HG02943 (cell line): ENCODE results near the gene MYO1G.

Source experiments
- ATAC-seq: cut with Tn5 transposase; IDR thresholded peaks from one replicate; pipeline ENCODE4 v1.9.1; 2021; ENCODE audit warnings: mild to moderate bottlenecking, low read depth, moderate library complexity; ENCODE audit not compliant: unreplicated experiment

The MYO1G gene

DNA sequence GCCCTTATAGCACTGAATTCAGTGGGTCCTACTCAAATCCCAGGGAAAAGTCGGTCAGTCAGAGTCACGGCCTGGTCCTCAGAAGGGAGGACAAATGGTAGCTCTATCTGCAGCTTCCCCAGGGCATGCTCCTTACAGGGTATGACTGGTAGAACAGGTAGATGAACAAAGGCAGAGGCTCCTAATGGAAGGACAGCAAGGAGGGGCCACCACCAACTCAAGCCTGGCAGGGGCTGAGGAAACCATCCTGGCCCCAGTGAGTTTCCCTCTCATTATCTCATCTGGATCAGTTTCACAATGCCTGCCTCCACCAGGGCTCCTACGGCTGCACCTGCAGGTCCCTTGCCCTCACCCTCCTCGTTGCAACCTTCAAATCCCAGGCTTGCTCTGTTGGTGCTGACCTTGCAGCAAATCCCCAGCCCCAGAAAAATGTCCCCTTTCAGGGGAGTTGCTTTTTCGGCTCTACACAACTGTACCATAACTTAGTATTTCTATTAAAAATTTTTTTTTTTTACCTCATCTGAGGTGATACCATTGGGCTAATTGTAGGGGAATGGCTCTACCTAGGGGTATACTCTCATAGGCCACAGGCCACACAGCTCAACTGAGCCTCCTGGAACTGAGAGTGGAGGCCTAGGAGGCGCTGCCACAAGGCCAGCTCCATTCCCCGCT lies 2.4 kb upstream of the MYO1G start:
- ATAC-seq: peak; percentile 3

DNA sequence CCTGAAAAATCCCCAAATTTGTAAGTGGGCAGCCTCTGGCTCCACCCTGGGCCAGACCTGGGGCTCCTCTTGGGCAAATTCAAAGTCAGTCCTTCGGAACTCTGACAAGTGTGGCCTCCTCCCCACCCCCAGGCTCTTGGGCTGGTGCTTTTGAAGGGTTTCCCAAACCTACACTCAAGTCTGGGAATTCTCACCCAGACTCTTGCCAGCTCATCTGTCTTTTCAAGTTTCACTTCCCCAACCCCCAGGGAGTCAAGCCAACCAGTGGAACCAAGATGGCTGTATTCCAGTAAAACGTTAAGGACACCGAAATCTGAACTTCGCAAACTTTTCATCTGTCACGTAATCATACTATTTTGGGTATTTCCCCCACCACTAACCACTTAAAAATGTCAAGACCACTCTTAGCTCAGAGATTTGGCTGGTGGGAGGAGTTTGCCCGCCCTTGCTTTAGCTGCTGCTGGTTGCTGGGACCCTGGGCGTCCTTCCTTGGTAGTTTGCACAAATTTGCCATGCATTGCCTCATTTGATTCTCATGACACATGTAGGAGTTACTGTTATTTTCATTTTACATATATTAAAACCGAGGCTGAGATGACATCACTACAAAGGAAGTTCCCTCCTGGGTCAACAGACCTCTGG lies 1.7 kb upstream of the MYO1G start:
- peak; percentile 38 for ATAC-seq

DNA sequence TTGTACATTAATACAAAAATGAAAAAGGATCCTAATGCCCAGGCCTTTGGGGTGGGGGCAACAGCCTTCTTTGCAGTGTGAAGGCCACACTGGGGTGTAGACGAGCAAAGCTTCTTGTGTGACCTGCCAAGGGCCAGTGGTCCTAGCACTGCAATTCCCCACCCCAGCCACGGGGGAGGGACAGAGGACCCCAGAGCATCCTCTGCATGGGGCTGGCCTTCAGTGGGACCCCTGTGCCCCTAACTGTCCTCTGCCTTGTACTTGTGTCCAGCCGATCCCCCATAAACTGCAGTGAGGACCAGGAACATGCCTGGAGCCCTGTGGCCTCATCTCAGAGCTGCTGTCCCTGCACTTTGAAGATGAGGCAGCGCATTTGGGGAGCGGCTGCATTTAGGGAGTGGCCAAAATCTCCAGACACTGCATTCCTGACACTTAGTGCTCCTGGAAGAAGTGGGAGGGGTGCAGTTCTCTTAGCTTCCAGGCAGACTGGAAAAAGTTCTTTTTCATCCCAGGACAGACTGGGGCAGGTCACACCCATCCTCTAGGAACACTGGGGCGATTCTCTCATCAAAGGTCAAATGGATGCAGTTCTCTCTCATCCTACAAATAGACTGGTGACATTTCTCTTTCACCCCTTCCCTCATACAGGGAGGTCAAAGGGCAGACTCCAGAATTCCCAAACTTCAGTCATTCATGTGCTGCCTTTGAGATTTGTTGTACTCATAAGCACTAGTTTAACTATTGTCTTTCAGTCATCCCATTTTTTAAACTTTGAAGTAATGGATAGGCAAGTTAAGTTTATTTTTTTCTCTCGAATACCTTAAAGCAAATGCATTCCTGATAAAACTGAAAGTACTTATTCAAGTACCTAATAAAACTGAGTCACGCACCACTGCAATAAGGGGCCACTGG lies 922 bp upstream of the MYO1G start:
- ATAC-seq: no peak

DNA sequence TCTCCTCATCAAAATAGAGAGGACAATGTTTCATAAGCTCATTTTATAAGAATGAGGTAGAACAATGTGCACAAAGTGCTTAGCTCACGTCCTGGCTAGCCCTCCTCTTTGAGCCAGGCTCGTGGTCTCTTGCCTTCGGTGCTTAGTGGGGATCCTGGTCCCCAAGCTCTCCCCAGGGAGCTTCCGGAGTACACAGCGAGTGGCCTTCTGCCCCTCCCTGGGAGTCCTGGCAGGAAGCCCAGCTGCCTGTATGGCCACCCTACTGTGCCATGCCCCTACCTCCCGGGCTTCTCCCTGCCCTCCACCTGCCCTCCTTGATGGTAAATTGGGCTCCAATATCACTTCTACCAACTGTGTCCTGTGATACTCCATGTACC lies 868 bp downstream of the MYO1G start:
- ATAC-seq: no peak

DNA sequence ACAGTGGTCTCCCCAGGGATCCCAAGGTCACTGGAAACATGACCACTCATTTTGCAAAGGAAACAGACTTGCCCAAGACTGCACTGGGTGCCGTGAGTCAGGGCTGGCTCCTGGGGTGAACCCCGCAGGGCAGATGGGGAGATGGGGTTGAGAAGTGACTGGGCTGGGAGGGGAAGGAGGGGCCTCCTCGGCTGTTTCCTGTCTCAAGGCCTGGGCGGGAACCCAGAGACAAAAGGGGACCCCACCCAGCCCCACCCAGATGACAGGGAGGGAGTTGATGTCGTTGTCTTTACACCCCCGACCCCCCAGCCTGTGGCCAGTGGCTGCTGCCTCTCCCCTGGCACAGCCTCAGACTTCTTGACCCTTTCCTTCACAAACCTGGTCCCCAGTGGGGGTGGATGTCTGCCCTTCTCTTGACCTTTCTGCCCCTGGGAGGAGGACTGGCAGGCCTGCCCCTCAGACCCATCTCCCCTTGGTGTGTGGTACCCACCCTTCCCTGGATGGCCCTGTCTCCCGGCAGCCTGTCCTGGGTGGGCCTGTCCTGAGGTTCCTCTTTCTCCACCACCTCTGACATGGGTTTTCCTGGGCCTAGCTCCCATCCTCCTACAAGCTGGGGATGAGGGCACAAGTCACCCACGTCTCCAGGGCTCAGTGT lies 1.4 kb downstream of the MYO1G start:
- ATAC-seq: no peak

DNA sequence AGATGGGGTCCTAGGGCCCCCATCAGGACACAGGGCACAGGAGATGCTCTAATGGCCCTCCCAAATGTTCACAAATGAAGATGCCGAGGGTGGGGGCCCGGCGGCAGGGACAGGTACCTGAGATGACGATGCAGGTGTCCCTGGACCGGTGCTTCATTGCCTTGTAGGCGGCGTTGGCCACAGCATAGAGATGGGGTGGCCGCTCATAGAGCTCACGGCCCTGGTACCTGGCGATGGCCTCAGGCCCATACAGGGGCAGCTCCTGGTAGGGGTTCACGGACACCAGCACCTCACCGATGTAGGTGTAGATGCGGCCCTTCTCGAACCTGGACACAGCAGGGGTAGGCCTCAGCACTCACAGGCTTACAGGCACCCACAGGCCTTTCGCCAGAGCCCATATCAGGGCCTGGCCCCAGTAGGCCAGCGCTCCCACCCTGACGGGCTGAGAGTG lies 2.0 kb downstream of the MYO1G start:
- no peak for ATAC-seq

DNA sequence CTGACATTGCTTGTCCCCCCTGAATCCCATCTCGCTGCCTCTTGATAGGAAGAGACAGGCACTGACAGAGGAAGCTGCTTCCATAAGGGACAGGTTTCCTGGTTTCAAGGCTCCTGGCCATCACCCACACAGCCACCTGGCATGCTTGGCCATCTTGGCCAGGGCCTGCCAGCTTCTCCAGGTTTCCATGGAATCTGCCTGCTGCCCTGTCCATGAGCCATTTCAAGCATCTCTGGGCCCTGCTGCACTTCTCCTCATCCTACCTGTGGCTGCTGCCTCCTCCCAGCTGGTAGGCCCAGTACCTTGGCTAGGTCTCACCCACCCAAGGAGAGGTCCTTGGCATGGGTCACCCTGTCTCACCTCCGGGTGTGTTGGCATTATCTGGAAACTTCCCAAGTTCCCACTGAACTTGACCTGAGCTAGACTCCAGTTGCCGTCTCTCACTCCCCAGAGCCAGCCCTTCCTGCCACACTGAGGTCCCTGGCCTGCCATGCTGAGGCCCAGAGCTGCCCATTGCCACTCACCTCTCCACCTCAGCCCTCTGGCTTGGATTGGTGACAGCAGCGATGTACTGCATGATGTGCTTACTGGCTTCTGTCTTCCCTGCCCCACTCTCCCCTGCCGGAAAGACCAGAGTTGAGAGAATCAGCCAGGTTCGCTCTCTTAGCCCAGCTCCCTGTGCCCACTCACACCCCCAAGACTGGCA lies 2.6 kb downstream of the MYO1G start:
- no peak for ATAC-seq

DNA sequence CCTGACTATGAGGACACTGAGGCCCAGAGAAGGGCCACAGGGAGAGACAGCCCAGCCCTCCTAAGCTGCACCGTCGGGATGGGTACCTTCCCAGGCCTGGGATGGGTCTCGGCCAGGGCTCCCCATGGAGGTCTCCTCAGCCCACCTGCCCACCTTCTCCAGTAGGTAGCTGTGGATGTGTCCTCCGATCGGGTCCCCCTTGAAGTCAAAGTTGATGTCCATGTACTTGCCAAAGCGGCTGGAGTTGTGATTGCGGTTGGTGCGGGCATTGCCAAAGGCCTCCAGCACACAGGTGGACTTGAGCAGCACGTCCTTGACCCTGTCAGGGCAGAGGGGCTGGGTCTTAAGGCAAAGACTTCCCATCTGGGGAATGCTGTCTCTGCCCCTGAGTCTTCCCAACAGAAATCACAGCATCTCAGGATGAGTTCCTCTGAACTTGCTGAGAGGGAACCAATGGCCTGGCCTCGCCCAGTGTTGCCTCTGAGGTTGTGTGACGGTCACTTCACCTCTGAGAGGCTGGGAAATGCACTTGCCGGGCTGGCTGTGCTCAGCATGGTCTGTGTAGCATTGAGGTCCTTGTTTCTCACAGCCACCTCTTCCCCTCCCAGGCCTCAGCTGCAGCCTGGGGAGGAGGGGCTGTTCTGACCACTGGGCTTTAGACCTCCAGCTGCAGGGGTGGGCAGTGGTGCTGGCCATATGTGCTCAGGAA lies 3.3 kb downstream of the MYO1G start:
- no peak for ATAC-seq

DNA sequence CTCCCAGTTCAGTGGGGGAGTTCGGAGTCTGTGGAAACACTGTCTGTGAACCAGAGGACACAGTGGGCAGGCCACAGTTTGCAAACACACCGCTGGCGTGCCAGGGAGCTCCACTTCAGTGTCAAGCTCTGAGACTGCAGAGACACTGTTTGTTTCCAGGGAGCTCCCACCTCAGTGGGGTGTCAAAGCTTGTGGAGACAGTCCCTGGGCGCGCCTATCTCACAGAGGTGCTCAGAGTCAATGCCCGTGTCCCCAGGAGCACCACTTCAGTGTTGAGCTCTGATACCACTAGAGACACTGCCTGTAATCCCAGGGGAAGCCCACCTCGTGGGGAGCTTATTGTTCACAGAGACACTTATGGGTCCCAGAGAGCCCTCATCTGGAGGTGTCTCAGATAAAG lies 4.3 kb downstream of the MYO1G start:
- no peak for ATAC-seq

DNA sequence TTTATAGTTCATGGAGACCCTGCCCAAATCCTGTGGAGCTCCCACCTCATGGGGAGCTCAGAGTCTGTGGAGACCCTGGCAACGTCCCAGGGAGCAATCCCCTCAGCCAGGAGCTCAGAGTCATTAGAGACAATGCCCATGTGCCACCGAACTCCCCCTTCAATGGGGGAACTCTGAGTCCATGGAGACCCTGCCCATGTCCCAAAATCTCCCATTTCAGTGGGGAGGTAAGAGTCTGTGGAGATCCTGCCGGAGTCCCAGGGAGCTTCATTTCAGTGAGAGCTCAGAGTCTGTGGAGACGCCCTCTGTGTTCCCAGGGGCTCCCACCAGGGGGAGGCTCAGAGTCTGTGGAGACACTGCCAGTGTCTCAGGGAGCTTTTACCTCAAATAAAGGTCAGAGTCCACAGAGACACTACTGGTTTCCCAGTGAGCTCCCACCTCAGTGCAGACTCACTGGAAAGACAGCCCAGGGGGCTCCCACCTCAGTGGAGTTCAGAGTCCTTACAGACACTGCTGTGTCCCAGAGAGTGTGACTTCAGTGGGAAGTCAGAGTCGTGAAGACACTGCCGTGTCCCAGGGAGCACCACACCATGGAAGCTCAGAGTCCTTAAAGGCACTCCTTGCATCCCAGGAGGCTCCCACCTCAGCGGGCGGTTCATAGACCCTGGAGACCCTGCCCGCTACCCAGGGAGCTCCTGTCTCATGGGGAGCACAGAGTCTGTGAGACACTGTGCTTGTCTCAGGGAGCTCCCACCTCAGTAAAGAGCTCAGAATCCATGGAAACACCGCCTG lies 5.0 kb downstream of the MYO1G start:
- ATAC-seq: no peak

DNA sequence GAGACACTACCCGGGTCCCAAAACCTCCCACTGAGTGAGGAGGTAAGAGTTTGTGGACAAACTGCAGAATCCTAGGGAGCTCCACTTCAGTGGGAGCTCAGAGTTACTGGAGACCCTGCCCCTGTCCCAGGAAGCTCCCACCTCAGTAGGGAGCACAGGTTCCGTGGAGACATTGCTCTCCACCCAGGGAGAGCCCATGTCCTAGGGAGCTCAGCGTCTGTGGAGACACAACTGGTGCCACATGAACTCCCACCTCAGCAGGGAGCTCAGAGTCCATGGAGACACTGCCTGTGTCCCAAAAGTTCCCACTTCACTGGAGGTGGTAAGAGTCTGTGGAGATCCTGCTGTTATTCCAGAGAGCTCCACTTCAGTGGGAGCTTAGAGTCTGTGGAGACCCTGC lies 6.3 kb downstream of the MYO1G start:
- no peak for ATAC-seq

DNA sequence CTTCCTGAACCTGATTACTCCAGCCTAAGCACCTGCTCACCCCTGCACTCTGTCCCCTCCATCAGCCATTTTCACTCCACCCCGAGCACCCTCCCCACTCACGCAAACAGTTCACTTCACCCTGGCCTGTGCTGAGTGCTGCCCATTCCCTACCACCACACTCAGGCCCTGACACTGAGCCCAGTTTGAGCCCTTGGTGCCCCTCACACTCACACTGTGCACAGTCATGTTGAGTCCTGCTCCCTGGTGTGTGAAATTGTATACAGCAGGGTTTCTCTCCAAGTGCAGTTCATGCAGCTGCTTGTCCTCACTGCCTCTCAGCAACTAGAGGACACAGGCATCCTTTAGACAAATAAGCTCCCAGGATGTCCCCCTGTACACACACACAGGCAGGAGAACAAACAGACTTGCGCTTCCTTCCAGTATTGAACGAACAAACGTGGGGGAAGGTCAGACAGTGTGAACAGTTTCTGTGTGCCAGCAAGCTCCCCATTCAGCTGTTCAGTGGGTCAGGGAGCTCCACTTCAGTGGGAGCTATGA lies 6.8 kb downstream of the MYO1G start:
- no peak for ATAC-seq

DNA sequence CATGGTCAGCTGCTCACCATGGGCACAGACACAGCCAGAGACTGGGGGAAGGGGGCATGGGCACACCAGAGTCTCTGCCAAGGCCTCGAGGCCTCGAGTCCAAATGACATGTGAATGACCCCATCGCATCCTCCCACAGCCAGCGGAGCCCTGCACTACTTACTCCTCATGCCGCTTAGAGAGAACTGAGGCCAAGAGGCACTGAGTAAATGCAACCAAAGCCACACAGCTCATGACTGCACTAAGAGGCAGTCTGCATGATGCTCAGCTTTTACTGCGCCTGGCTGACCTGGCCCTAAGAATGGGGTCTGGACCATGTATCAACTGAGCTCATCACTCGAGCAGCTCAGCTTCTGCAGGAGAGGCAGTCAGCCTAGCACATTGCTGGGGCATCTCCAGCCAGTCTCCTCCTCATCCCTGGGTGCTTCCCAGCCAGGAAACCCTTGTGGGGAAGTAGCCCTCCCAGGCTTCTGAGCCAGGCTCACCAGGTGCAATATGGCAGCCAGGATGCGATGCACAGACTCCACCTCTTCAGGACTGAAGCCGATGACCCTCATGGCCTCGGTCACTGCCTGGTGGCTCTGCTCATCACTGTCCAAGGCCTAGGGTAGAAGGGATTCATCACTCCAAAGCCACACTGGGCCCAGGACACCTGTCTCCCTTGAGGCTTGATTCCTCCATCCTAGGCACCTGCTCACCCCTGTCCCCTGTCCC lies 7.5 kb downstream of the MYO1G start:
- no peak for ATAC-seq

DNA sequence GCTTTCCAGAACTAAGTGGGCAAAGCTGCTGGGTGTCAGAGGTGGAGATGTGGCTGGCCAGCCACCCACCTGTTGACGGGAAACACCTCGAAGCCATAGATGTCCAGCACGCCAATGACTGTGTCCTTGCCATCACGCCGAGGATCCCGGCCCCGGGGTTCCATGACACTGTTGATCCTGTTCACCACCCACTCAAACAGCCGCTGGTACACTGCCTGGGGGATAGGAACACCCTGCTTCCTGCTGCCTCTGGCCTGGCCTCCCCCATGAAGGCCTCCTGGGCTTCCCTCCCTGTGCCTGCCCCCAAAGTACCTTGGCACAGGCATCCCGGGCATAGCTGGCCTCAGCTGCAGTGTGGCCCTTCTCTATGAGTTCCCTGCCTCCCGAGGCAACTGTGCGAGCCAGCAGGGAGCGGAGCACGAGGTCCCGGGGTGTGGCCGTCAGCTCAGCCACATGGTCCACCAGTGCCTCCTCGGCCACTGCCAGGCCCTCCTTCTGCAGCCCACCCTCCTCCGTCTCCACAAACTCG lies 8.2 kb downstream of the MYO1G start:
- ATAC-seq: no peak

DNA sequence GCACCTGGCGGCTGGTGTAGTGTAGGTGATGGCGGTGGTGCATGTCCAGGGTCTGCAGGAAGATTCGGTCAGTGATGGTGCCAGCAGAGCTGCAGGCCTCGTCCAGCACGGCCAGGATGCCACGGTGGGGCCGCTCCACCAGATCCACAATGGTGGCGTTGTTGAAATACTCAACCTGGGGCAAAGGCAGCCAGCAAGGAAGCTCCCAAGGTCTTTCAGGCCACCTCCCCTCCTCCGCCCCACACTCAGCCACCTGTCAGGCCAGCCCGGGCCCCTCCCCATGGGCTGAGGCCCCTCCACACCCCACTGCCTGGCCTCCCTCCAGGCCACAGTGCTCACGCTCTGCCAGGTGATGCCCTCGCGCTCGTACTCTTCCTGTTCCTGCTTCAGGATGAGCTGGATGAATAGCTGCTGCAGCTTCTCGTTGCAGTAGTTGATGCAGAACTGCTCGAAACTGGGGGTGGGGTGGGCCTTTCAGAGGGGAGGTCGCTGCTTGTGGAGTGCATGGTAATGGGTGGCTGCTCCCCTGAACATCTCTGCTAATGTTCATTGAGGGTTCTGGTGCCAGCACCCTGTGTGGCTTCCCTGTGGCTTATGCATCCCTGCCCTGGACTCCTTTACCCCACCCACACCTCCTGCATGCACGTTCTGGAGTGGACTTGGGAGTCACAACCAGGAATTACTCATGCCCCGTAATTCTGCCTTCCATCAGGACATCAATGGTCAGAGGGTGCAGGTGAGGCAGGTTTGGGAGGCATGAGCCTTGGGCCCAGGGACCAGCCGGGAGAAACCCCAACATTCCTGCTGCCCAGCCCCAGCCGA lies 8.9 kb downstream of the MYO1G start:
- no peak for ATAC-seq

DNA sequence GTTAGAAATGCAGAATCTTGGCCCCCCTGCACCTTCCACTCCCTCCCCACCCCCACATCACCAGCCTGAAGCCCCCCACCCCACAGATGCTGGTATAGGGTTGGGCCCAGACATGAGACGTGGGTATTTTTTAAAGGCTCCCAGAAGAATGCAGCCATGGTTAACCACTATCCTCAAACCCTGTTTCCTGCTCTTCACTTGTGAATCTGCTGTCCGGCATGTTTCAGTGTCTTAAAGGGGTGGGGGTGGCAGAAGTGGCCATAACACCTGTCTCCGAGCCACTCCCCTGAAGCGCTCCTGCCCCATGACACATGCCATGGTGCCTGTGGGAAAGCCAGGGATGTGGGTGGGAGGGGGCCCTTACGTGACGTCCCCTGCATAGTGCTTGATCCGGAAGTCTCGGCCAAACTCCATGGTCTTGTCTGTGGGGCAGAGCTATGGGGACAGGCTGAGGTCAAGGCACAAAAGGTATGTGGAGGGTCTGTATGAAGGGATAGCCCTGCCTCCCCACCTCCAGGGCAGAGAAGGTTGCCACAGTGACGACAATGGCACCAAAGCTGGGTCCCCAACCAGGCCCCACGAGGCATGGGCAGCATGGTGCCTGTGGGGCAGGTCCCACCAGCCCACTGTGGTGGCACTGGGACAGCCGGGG lies 9.6 kb downstream of the MYO1G start:
- no peak for ATAC-seq
